Inferior parietal cortex (tissue), 1 donor: ENCODE data around the gene KMT2B.
"Not testable (repeated sequence)": the region's sequence is repeated elsewhere in the genome, so short reads cannot be mapped to it uniquely, and the experiment has no call there.

Experiments
- DNase-seq: peaks from one replicate; pipeline ENCODE4 v3.0.0-alpha.2; 2016; ENCODE audit errors: extremely low spot score

KMT2B gene

GRCh38 chr19:35717665-35718344 is at the start of gene KMT2B:
TSS of gene KMT2B (plus strand) at chr19:35718003. CDS start at chr19:35718019, 16 bp downstream.
- no peak for DNase-seq

GRCh38 chr19:35669566-35669965 is 48.2 kb upstream of the KMT2B start:
- DNase-seq: no peak

- no peak for DNase-seq
These were observed 47.8 kb upstream of the KMT2B start for GRCh38 chr19:35669974-35670373.

GRCh38 chr19:35670686-35671085 is 47.1 kb upstream of the KMT2B start:
- no peak for DNase-seq

- DNase-seq: no peak
These were observed 46.0 kb upstream of the KMT2B start for GRCh38 chr19:35671818-35672217.

- no peak for DNase-seq
These were observed 44.5 kb upstream of the KMT2B start for GRCh38 chr19:35673121-35673804.

GRCh38 chr19:35675589-35676140 is 42.1 kb upstream of the KMT2B start:
- DNase-seq: no peak

GRCh38 chr19:35689836-35690235 is 28.0 kb upstream of the KMT2B start:
- no peak for DNase-seq

GRCh38 chr19:35691106-35691505 is 26.7 kb upstream of the KMT2B start:
- not testable (repeated sequence) for DNase-seq

- no peak for DNase-seq
These were observed 25.8 kb upstream of the KMT2B start for GRCh38 chr19:35692010-35692409.

- DNase-seq: no peak
These were observed 24.4 kb upstream of the KMT2B start for GRCh38 chr19:35693422-35693821.

- DNase-seq: peak; percentile 90
These were observed 23.8 kb upstream of the KMT2B start for GRCh38 chr19:35693835-35694599.

- no peak for DNase-seq
These were observed 21.8 kb upstream of the KMT2B start for GRCh38 chr19:35695895-35696422.

GRCh38 chr19:35696835-35697234 is 21.0 kb upstream of the KMT2B start:
- no peak for DNase-seq

GRCh38 chr19:35702223-35703012 is 15.4 kb upstream of the KMT2B start:
- peak; percentile 99 for DNase-seq

GRCh38 chr19:35703343-35703742 is 14.5 kb upstream of the KMT2B start:
- DNase-seq: no peak

GRCh38 chr19:35704218-35704617 is 13.6 kb upstream of the KMT2B start, which contains the start of gene ZBTB32:
TSS of gene ZBTB32 (plus strand) at chr19:35704558. CDS start at chr19:35714627, 10,069 bp downstream.
- DNase-seq: no peak

- no peak for DNase-seq
These were observed 9.4 kb upstream of the KMT2B start for GRCh38 chr19:35708391-35708790.

- DNase-seq: no peak
These were observed 6.7 kb upstream of the KMT2B start for GRCh38 chr19:35710784-35711723.
